ENCODE data around the gene PCDH15. TPM values are rescaled to one million over a fixed set of nuclear protein-coding genes. Genes with fewer than 3 reads are reported as not detected.

PCDH15 gene
- total RNA-seq, 1 donor from 2014 or later = not detected

DNA sequence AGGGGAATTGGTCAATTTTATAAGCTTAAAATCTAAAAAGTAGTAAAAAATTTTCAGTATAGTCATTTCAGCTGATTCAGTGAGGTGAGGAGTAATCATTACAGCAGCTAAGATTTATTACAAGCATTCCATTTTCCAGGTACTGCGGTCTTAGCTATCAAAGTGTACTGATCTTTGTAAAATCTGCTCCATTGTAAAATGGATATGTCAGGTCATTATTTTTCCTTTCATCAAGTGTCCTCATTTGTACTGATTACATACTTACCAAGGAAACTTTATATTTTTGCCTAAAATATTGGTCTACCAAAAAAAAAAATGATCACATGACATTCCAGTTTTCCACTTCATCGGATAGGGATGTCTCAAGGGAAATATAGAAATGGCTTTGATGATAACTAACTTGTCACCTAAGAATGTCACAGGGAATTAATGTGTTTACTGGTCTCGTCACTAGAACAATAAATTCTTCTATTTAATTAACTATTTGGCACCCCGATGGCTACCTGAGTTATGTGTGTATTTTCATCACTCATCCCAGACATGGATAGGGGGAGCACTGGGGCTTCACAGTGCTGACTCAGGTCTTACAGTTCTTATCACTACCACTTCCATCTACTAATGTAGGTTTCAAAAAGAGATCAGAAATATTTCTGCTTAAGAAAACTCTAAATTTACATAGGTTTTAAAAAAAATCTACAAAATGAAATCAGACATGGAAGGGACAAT lies 948.4 kb downstream of the PCDH15 start:
- Mint-ChIP-seq H3K4me3 (ENCODE audit: unreplicated experiment) (no peak overlapping the region), H3K36me3 (ENCODE audit: low read depth) (no peaks in the 10 kb centered on the region), H3K27me3 (ENCODE audit: low read depth) (no peaks in the 10 kb centered on the region), H3K4me1 (ENCODE audit: low read depth) (no peaks in the 10 kb centered on the region), H3K27ac (ENCODE audit: unreplicated experiment) (no peak overlapping the region), H3K9me3 (ENCODE audit: low read depth) (no peaks in the 10 kb centered on the region)
- no peak for DNase-seq (ENCODE audit: low spot score)
- TF ChIP-seq, protein P1, sequence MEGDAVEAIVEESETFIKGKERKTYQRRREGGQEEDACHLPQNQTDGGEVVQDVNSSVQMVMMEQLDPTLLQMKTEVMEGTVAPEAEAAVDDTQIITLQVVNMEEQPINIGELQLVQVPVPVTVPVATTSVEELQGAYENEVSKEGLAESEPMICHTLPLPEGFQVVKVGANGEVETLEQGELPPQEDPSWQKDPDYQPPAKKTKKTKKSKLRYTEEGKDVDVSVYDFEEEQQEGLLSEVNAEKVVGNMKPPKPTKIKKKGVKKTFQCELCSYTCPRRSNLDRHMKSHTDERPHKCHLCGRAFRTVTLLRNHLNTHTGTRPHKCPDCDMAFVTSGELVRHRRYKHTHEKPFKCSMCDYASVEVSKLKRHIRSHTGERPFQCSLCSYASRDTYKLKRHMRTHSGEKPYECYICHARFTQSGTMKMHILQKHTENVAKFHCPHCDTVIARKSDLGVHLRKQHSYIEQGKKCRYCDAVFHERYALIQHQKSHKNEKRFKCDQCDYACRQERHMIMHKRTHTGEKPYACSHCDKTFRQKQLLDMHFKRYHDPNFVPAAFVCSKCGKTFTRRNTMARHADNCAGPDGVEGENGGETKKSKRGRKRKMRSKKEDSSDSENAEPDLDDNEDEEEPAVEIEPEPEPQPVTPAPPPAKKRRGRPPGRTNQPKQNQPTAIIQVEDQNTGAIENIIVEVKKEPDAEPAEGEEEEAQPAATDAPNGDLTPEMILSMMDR (IDR thresholded peaks at IDR 0.05) = no peak

DNA sequence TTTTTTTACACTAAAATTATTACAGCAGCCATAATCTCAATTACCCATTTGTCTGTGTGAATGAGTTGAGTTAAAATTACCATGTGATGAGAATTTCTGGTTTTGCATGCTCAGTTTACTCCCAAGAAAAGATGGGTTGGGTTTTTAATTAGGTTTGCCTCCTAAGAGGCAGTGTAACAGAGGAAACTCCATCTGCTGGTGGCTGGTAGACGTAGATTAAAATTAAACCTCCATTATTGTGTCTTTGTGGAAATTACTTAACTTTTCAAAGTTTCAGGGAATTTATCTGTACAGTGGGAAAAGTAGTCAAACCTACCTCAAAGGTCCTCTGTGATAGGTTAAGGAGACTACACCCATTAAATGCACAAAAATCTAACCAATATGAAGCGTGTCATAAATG lies 954.2 kb downstream of the PCDH15 start:
- H3K4me1 Mint-ChIP-seq (ENCODE audit: low read depth) = peaks cover 4% of the 10 kb centered on the region
- DNase-seq (ENCODE audit: low spot score) = no peak
- H3K27me3 Mint-ChIP-seq (ENCODE audit: low read depth) = peaks cover 5% of the 10 kb centered on the region

GRCh38 chr10:53843736-53844362 lies 957.2 kb downstream of the PCDH15 start:
- TF ChIP-seq, protein P1 (IDR thresholded peaks at IDR 0.05) = no peak
- H3K36me3 Mint-ChIP-seq (ENCODE audit: low read depth) = no peaks in the 10 kb centered on the region
- H3K27me3 Mint-ChIP-seq (ENCODE audit: low read depth) = peaks cover 13% of the 10 kb centered on the region
- H3K27ac Mint-ChIP-seq (ENCODE audit: unreplicated experiment) = no peak overlapping the region
- DNase-seq (ENCODE audit: low spot score) = no peak
- peaks cover 4% of the 10 kb centered on the region for H3K4me1 Mint-ChIP-seq (ENCODE audit: low read depth)
- no peaks in the 10 kb centered on the region for H3K9me3 Mint-ChIP-seq (ENCODE audit: low read depth)
- no peak overlapping the region for H3K4me3 Mint-ChIP-seq (ENCODE audit: unreplicated experiment)

More for the DNA sequence above, 954.2 kb downstream of the PCDH15 start:
- TF ChIP-seq, protein P1 (IDR thresholded peaks at IDR 0.05) = peak; percentile 69
- H3K9me3 Mint-ChIP-seq (ENCODE audit: low read depth) = no peaks in the 10 kb centered on the region
- no peak overlapping the region for H3K27ac Mint-ChIP-seq (ENCODE audit: unreplicated experiment)
- no peaks in the 10 kb centered on the region for H3K36me3 Mint-ChIP-seq (ENCODE audit: low read depth)
- H3K4me3 Mint-ChIP-seq (ENCODE audit: unreplicated experiment) = no peak overlapping the region

DNA sequence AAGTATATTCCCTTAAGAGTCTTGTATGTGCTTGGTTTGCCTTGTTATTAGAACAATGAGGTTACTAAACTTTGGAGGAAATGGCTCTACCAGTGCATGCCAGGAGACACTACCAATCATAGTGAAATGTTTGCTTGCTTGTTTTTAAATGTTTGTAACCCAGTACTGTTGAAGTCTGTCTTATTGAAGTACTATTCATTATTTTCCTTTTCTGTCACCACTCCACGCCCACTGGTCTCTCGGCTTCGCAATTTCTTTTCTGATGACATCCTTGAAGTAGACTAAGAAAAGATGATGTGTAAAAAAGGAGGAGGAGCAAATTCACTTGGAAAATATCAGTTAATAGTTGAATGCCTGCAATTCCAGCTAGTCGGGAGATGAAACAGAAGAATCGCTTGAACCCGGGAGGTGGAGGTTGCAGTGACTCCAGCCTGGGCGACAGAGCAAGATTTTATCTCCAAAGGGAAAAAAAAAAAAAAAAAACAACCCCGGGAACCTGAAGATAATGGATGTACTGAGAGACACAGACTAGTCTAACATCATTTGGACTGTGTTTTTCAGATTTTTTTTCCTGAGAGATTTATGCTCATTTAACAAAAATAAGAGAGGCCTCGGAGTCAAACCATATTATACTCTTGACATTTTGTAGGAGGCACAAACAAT lies 959.4 kb downstream of the PCDH15 start:
- H3K27me3 Mint-ChIP-seq (ENCODE audit: low read depth) = peaks cover 13% of the 10 kb centered on the region
- no peak overlapping the region for H3K4me3 Mint-ChIP-seq (ENCODE audit: unreplicated experiment)
- H3K4me1 Mint-ChIP-seq (ENCODE audit: low read depth) = peaks cover 4% of the 10 kb centered on the region
- no peak for DNase-seq (ENCODE audit: low spot score)
- TF ChIP-seq, protein P1 (IDR thresholded peaks at IDR 0.05) = no peak
- no peak overlapping the region for H3K27ac Mint-ChIP-seq (ENCODE audit: unreplicated experiment)
- no peaks in the 10 kb centered on the region for H3K36me3 Mint-ChIP-seq (ENCODE audit: low read depth)
- H3K9me3 Mint-ChIP-seq (ENCODE audit: low read depth) = no peaks in the 10 kb centered on the region

DNA sequence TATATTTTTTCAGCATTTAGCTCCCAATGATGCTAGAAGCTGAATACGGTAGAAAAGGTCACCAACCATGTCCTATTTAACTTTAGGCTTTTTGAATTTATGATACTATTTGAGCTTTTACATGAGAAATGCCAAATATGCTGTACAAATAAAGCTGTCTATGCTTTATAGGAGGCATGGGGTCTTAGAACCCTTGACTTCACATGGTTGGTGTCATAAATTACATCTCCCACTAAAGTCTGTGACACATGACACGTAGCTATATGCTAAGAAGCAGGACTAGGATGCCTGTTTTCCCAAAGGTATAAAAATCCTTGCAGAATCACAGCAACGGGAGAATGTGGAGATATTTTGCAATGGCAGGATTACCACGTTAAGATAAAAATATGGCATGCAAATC lies 960.4 kb downstream of the PCDH15 start:
- H3K4me1 Mint-ChIP-seq (ENCODE audit: low read depth) = peaks cover 4% of the 10 kb centered on the region

More for the DNA sequence above, 960.4 kb downstream of the PCDH15 start:
- H3K36me3 Mint-ChIP-seq (ENCODE audit: low read depth) = no peaks in the 10 kb centered on the region
- no peak overlapping the region for H3K27ac Mint-ChIP-seq (ENCODE audit: unreplicated experiment)
- H3K9me3 Mint-ChIP-seq (ENCODE audit: low read depth) = no peaks in the 10 kb centered on the region
- peaks cover 13% of the 10 kb centered on the region for H3K27me3 Mint-ChIP-seq (ENCODE audit: low read depth)
- H3K4me3 Mint-ChIP-seq (ENCODE audit: unreplicated experiment) = no peak overlapping the region
- DNase-seq (ENCODE audit: low spot score) = no peak
- TF ChIP-seq, protein P1 (IDR thresholded peaks at IDR 0.05) = no peak
